Ovary (tissue), 9 donors: ENCODE data around the gene MAP1B. TPM values are rescaled to one million over a fixed set of nuclear protein-coding genes. Genes with fewer than 3 reads are reported as not detected.

Source experiments
- DNase-seq, 5 donors: peaks; one replicate each; pipeline ENCODE4 v3.0.0-alpha.2; 2019 to 2020
- H3K27ac ChIP-seq, 2 donors: fragments of 200-600 bp; one replicate each; pipeline versions ENCODE4 v1.5.1 to v1.8.0; 2019 to 2022
- H3K27me3 ChIP-seq: fragments of 200-600 bp; one replicate; pipeline ENCODE4 v1.8.0; 2022
- H3K36me3 ChIP-seq: fragments of 200-600 bp; sonication (generic); one replicate; pipeline ENCODE4 v1.5.1; 2019
- H3K4me1 ChIP-seq: one replicate; pipeline ENCODE4 v1.8.1; 2013; ENCODE audit warnings: mild to moderate bottlenecking, moderate library complexity; ENCODE audit not compliant: insufficient read depth
- H3K4me3 ChIP-seq: fragments of 200-600 bp; sonication (generic); one replicate; pipeline ENCODE4 v1.5.1; 2017
- H3K9me3 ChIP-seq, 2 donors: fragments of 200-600 bp in 1 of 2; sonication (generic) in 1 of 2; one replicate each; pipeline versions ENCODE4 v1.5.1 to v1.8.1; 2013 to 2019; ENCODE audit warnings: mild to moderate bottlenecking in 1 of 2, moderate library complexity in 1 of 2
- CTCF ChIP-seq, 3 donors: fragments of 450-650 bp in 2 of 3; fragments of 200-600 bp in 1 of 3; IDR thresholded peaks; one replicate each; pipeline versions ENCODE4 v1.5.1 to v1.8.0; 2016 to 2022; ENCODE audit warnings: antibody characterized with exemption in 3 of 3, mild to moderate bottlenecking in 1 of 3
- EP300 ChIP-seq: sonication (generic); formaldehyde crosslinking; IDR thresholded peaks from one replicate; pipeline ENCODE4 v1.6.1; 2017; ENCODE audit warnings: antibody characterized with exemption
- POLR2A ChIP-seq: fragments of 450-650 bp; IDR thresholded peaks from one replicate; pipeline ENCODE4 v1.6.1; 2017; ENCODE audit warnings: antibody characterized with exemption, mild to moderate bottlenecking, moderate library complexity
- WGBS, 3 donors: extraction: QIAGEN DNeasy Blood & Tissue Kit in 1 of 3; methylation state at CpG; one replicate each; pipeline versions ENCODE4 v1.1.5 to v1.1.7; 2013 to 2017; 5-methylcytosine and 5-hydroxymethylcytosine counted together
- intact Hi-C, 4 donors: fragments of 100-400 bp; cut with DNase I; formaldehyde crosslinking; loops; one replicate each; pipeline versions ENCODE4 v1.11.0 to v1.15.1; 2022 to 2023
- polyA plus RNA-seq, 2 donors: library from polyadenylated mRNA; stranded (reverse); fragments of 200-250 nt in 1 of 2; fragments of 350-450 nt in 1 of 2; fragmentation: Illumina TruSeq in 1 of 2; extraction: RNeasy Lipid Tissue Mini Kit (QIAGEN cat#74804) in 1 of 2; gene quantifications; one replicate each; pipeline ENCODE4 v1.2.3, GENCODE V29; 2013 to 2014
- total RNA-seq, 7 donors: library from RNA; depleted of rRNA in 2 of 7; stranded (reverse); fragments of >200 nt in 2 of 7; fragmentation: NEBNext Ultra II Directional in 3 of 7; extraction: Animal tissue kit (Norgen Biotek cat#: 25700) in 3 of 7; gene quantifications; one replicate each; pipeline versions ENCODE4 v1.1.0 to v1.2.4, GENCODE V29; 2016 to 2023
- donor health status: DM: no; HTN: no; CAD: no; lungs with moderate emphysema.
- donor health status: DM: no; HTN: no; CAD: no.
- donor health status: Bipolar disorder and iron deficiency.
- donor health status: DM: yes; HTN: yes; CAD: no.
- donor health status: DM: no; HTN: no; CAD: no.
- donor health status: DM: yes; HTN: yes; CAD: no.

MAP1B gene
- total and polyA plus RNA-seq, 9 donors = 4.4 to 126 (median 47.7) TPM

GRCh38 chr5:72238712-72239445, 131.6 kb downstream of the MAP1B start:
- no peak overlapping the region for H3K4me3 ChIP-seq
- WGBS, 3 donors = 89 to 91% (median 91%) methylated on average over 5 of the region's 5 CpGs

GRCh38 chr5:72241346-72242003, 134.2 kb downstream of the MAP1B start:
- TF ChIP-seq CTCF (IDR thresholded peaks at IDR 0.05) (no peak), EP300 (no peak), POLR2A (no peak)
- Histone ChIP-seq H3K4me1 (peaks cover 7% of the 10 kb centered on the region), H3K4me3 (no peak overlapping the region), H3K27me3 (no peaks in the 10 kb centered on the region), H3K27ac (no peak overlapping the region), H3K9me3 (no peaks in the 10 kb centered on the region), H3K36me3 (no peaks in the 10 kb centered on the region)
- no peak for DNase-seq
- WGBS, 3 donors = 79 to 86% (median 85%) methylated on average over 5 of the region's 5 CpGs
- intact Hi-C loops = no loop called here

More at GRCh38 chr5:72238712-72239445, 131.6 kb downstream of the MAP1B start:
- H3K27me3 ChIP-seq = no peaks in the 10 kb centered on the region
- DNase-seq = no peak
- no peaks in the 10 kb centered on the region for H3K9me3 ChIP-seq
- H3K27ac ChIP-seq = no peak overlapping the region
- H3K36me3 ChIP-seq = no peaks in the 10 kb centered on the region
- TF ChIP-seq CTCF (IDR thresholded peaks at IDR 0.05) = no peak
- TF ChIP-seq POLR2A = no peak
- H3K4me1 ChIP-seq = peaks cover 2% of the 10 kb centered on the region
- intact Hi-C loops = no loop called here

- Histone ChIP-seq H3K9me3 (no peaks in the 10 kb centered on the region), H3K4me3 (no peak overlapping the region), H3K36me3 (no peaks in the 10 kb centered on the region), H3K4me1 (peaks cover 7% of the 10 kb centered on the region), H3K27ac (no peak overlapping the region), H3K27me3 (no peaks in the 10 kb centered on the region)
- TF ChIP-seq POLR2A (no peak), CTCF (IDR thresholded peaks at IDR 0.05) (no peak), EP300 (no peak)
- DNase-seq = no peak
- intact Hi-C loops = no loop called here
- WGBS, 3 donors = 93 to 94% (median 93%) methylated on average over 7 of the region's 7 CpGs
Measured at GRCh38 chr5:72242796-72243475, 135.7 kb downstream of the MAP1B start.

GRCh38 chr5:72243706-72244105, 136.4 kb downstream of the MAP1B start:
- WGBS, 3 donors = 73 to 78% (median 78%) methylated on average over 2 of the region's 2 CpGs
- peaks cover 8% of the 10 kb centered on the region for H3K4me1 ChIP-seq
- H3K27ac ChIP-seq = peak overlapping the region in 1 of 2 donors; percentile 71
- no peak for DNase-seq
- intact Hi-C loops = no loop called here
- no peaks in the 10 kb centered on the region for H3K27me3 ChIP-seq
- H3K4me3 ChIP-seq = no peak overlapping the region
- H3K9me3 ChIP-seq = no peaks in the 10 kb centered on the region
- TF ChIP-seq POLR2A (no peak), CTCF (IDR thresholded peaks at IDR 0.05) (no peak), EP300 (no peak)
- H3K36me3 ChIP-seq = no peaks in the 10 kb centered on the region
